AG09319 (cell line): Measurements from ENCODE around the gene CTDSPL.

ENCODE experiments used
- DNase-seq: peaks from one replicate; pipeline ENCODE4 v3.0.0-alpha.2; 2010; ENCODE audit warnings: low read depth; ENCODE audit errors: extremely low read depth
- CTCF ChIP-seq: IDR thresholded peaks from 2 replicates; pipeline ENCODE4 v1.5.1; 2011; ENCODE audit warnings: low read depth, mild to moderate bottlenecking, inconsistent platforms, low read length, moderate library complexity

Gene CTDSPL

GRCh38 chr3:37956723-37957538 lies 95.3 kb downstream of the CTDSPL start:
- TF ChIP-seq CTCF = no peak
- DNase-seq = no peak

- DNase-seq = no peak
- no peak for TF ChIP-seq CTCF
Measured at GRCh38 chr3:37957539-37957936, 95.9 kb downstream of the CTDSPL start.

GRCh38 chr3:37961622-37962431 lies 100.1 kb downstream of the CTDSPL start:
- no peak for TF ChIP-seq CTCF
- no peak for DNase-seq

GRCh38 chr3:37963016-37963415 lies 101.3 kb downstream of the CTDSPL start:
- no peak for TF ChIP-seq CTCF
- no peak for DNase-seq

GRCh38 chr3:37963635-37964034 lies 102.0 kb downstream of the CTDSPL start:
- no peak for DNase-seq
- no peak for TF ChIP-seq CTCF

GRCh38 chr3:37964146-37964545 lies 102.5 kb downstream of the CTDSPL start:
- no peak for TF ChIP-seq CTCF
- DNase-seq = no peak

- no peak for TF ChIP-seq CTCF
- DNase-seq = no peak
Measured at GRCh38 chr3:37964716-37965115, 103.0 kb downstream of the CTDSPL start.
